Sigmoid colon (tissue), 4 donors: ENCODE results near the gene HSDL1.

Experiments used
- EP300 ChIP-seq, 4 donors: sonication (generic); formaldehyde crosslinking; IDR thresholded peaks; one replicate each; pipeline ENCODE4 v1.6.1; 2017; ENCODE audit warnings: antibody characterized with exemption in 4 of 4
- POLR2AphosphoS5 ChIP-seq, 4 donors: sonication (generic); formaldehyde crosslinking; IDR thresholded peaks; one replicate each; pipeline ENCODE4 v1.6.1; 2017; ENCODE audit warnings: antibody characterized with exemption in 4 of 4
- TF ChIP-seq, protein P1 (sequence below), 4 experiments: fragments of 450-650 bp in 3 of 4; fragments of 200-600 bp in 1 of 4; IDR thresholded peaks; one replicate each; pipeline ENCODE4 v1.5.1; 2016 to 2019; ENCODE audit warnings: antibody characterized with exemption in 4 of 4, mild to moderate bottlenecking in 3 of 4, moderate library complexity in 2 of 4

DNA sequence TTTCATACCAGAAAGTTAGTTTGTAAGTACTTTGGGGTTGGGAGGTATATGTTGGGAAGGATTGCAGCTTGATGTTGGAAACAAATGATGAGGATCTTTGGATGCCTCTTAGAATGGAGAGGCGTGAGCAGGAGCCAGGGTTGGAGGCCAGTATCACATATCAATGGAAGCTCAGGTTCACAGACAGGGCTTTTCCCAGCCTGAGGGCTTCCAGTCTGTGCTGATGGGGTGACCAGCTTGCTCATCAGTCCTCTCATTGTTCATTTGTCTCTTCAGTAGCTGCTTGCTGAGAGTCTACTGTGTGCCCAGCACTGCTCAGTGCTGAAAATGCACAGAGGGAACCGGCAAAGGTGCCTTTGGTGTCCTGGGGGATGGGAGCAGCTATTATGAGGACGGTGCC, 5.9 kb upstream of the HSDL1 start:
- no peak for TF ChIP-seq POLR2AphosphoS5 (IDR thresholded peaks at IDR 0.05)
- TF ChIP-seq EP300 (IDR thresholded peaks at IDR 0.05), result no peak
- TF ChIP-seq, protein P1, sequence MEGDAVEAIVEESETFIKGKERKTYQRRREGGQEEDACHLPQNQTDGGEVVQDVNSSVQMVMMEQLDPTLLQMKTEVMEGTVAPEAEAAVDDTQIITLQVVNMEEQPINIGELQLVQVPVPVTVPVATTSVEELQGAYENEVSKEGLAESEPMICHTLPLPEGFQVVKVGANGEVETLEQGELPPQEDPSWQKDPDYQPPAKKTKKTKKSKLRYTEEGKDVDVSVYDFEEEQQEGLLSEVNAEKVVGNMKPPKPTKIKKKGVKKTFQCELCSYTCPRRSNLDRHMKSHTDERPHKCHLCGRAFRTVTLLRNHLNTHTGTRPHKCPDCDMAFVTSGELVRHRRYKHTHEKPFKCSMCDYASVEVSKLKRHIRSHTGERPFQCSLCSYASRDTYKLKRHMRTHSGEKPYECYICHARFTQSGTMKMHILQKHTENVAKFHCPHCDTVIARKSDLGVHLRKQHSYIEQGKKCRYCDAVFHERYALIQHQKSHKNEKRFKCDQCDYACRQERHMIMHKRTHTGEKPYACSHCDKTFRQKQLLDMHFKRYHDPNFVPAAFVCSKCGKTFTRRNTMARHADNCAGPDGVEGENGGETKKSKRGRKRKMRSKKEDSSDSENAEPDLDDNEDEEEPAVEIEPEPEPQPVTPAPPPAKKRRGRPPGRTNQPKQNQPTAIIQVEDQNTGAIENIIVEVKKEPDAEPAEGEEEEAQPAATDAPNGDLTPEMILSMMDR (IDR thresholded peaks at IDR 0.05), result no peak
